CD14-positive monocyte (primary cell): ENCODE results near the gene ERGIC1. TPM values are rescaled to one million over a fixed set of nuclear protein-coding genes. Genes with fewer than 3 reads are reported as not detected.

Experiments
- DNase-seq, 3 donors: peaks; one replicate each; pipeline ENCODE4 v3.0.0-alpha.2; 2011 to 2022
- H2AFZ ChIP-seq: 2 replicates; pipeline ENCODE4 v1.6.0; 2012; ENCODE audit warnings: mild to moderate bottlenecking, low read depth, low read length, inconsistent platforms; ENCODE audit not compliant: insufficient read depth, poor library complexity, severe bottlenecking
- H3K27ac ChIP-seq, 2 donors: 1 replicate in 1 of 2; 2 replicates in 1 of 2; pipeline ENCODE4 v1.5.1; 2012 to 2013; ENCODE audit warnings: low read length in 2 of 2, control low read depth in 1 of 2, inconsistent platforms in 1 of 2, low read depth in 1 of 2, mild to moderate bottlenecking in 1 of 2
- H3K27me3 ChIP-seq, 2 donors: one replicate each; pipeline versions ENCODE4 v1.6.0 to v1.6.1; 2011 to 2013; ENCODE audit warnings: low read length in 2 of 2; ENCODE audit not compliant: control insufficient read depth in 2 of 2, insufficient read depth in 2 of 2
- H3K36me3 ChIP-seq, 2 donors: replicated peaks in 1 of 2; 1 replicate in 1 of 2; 2 replicates in 1 of 2; pipeline versions ENCODE4 v1.5.1 to v1.6.1; 2012 to 2013; ENCODE audit warnings: low read length in 2 of 2, control low read depth in 1 of 2, inconsistent platforms in 1 of 2, mild to moderate bottlenecking in 1 of 2; ENCODE audit not compliant: insufficient read depth in 2 of 2, control insufficient read depth in 1 of 2
- H3K4me1 ChIP-seq, 2 donors: 1 replicate in 1 of 2; 2 replicates in 1 of 2; pipeline versions ENCODE4 v1.5.1 to v1.6.1; 2012 to 2013; ENCODE audit warnings: low read length in 2 of 2, control low read depth in 1 of 2, inconsistent platforms in 1 of 2, mild to moderate bottlenecking in 1 of 2, moderate library complexity in 1 of 2; ENCODE audit not compliant: insufficient read depth in 2 of 2, control insufficient read depth in 1 of 2
- H3K4me2 ChIP-seq: replicated peaks from 2 replicates; pipeline ENCODE3; 2012; ENCODE audit warnings: low read length, moderate library complexity, mild to moderate bottlenecking; ENCODE audit not compliant: poor library complexity, severe bottlenecking; ENCODE audit errors: extremely low read depth
- H3K4me3 ChIP-seq, 3 experiments: fragments of 200-600 bp in 1 of 3; sonication (generic) in 1 of 3; replicated peaks in 1 of 3; 1 replicate in 2 of 3; 2 replicates in 1 of 3; pipeline ENCODE4 v1.5.1; 2011 to 2013; ENCODE audit warnings: low read length in 3 of 3, mild to moderate bottlenecking in 3 of 3, control low read depth in 2 of 3, low read depth in 2 of 3, inconsistent platforms in 1 of 3, moderate library complexity in 1 of 3
- H3K79me2 ChIP-seq: 2 replicates; pipeline ENCODE4 v1.6.0; 2012; ENCODE audit warnings: mild to moderate bottlenecking, control low read depth, inconsistent platforms, low read length, moderate library complexity; ENCODE audit not compliant: insufficient read depth
- H3K9ac ChIP-seq: 2 replicates; pipeline ENCODE4 v1.6.0; 2017; ENCODE audit warnings: low read length, mild to moderate bottlenecking; ENCODE audit not compliant: insufficient read depth, poor library complexity, severe bottlenecking
- H3K9me3 ChIP-seq, 2 donors: replicated peaks in 1 of 2; 1 replicate in 1 of 2; 2 replicates in 1 of 2; pipeline versions ENCODE4 v1.5.1 to v1.6.1; 2012 to 2013; ENCODE audit warnings: low read length in 2 of 2, control low read depth in 1 of 2; ENCODE audit not compliant: control insufficient read depth in 1 of 2, insufficient read depth in 1 of 2
- H4K20me1 ChIP-seq: 2 replicates; pipeline ENCODE4 v1.6.0; 2012; ENCODE audit warnings: mild to moderate bottlenecking, low read length, control low read depth, moderate library complexity; ENCODE audit not compliant: insufficient read depth
- H3K27ac Mint-ChIP-seq, 7 donors: one replicate each; pipeline ENCODE4 v1.8.0; 2020; ENCODE audit warnings: mild to moderate bottlenecking in 7 of 7, mixed read lengths in 7 of 7, moderate library complexity in 6 of 7, inconsistent platforms in 2 of 7
- H3K27me3 Mint-ChIP-seq, 3 donors: one replicate each; pipeline ENCODE4 v1.8.0; 2021 to 2022; ENCODE audit warnings: low read depth in 3 of 3, mild to moderate bottlenecking in 3 of 3, mixed read lengths in 3 of 3, moderate library complexity in 3 of 3, inconsistent platforms in 1 of 3
- H3K36me3 Mint-ChIP-seq, 2 donors: one replicate each; pipeline ENCODE4 v1.8.0; 2020; ENCODE audit warnings: mixed read lengths in 2 of 2, inconsistent platforms in 1 of 2, mild to moderate bottlenecking in 1 of 2
- H3K4me1 Mint-ChIP-seq: one replicate; pipeline ENCODE4 v1.8.0; 2020; ENCODE audit warnings: mild to moderate bottlenecking, mixed read lengths
- H3K4me3 Mint-ChIP-seq, 2 donors: one replicate each; pipeline ENCODE4 v1.8.0; 2020; ENCODE audit warnings: mild to moderate bottlenecking in 2 of 2, mixed read lengths in 2 of 2, moderate library complexity in 1 of 2
- H3K9me3 Mint-ChIP-seq, 7 donors: one replicate each; pipeline ENCODE4 v1.8.0; 2020 to 2022; ENCODE audit warnings: mixed read lengths in 7 of 7, mild to moderate bottlenecking in 6 of 7, moderate library complexity in 6 of 7, inconsistent platforms in 2 of 7
- CTCF ChIP-seq: fragments of 200-600 bp; IDR thresholded peaks from one replicate; pipeline ENCODE4 v1.8.0; 2022; ENCODE audit warnings: antibody characterized with exemption, mild to moderate bottlenecking
- WGBS: methylation state at CpG from one replicate; pipeline ENCODE4 v1.1.5; 2013; ENCODE audit warnings: missing lambda C conversion rate; ENCODE audit not compliant: insufficient coverage; 5-methylcytosine and 5-hydroxymethylcytosine counted together
- intact Hi-C, 2 donors: fragments of 100-400 bp; cut with micrococcal nuclease; formaldehyde crosslinking; loops; one replicate each; pipeline versions ENCODE4 v1.15.0 to v1.15.1; 2023
- polyA plus RNA-seq, 3 donors: library from polyadenylated mRNA; depleted of rRNA in 1 of 3; unstranded in 2 of 3; stranded (reverse) in 1 of 3; fragments of 300-500 nt in 2 of 3; fragments of >200 nt in 1 of 3; fragmentation: Illumina TruSeq in 2 of 3; gene quantifications; 1 replicate in 2 of 3; 2 replicates in 1 of 3; pipeline ENCODE4 v1.2.3, GENCODE V29; 2012 to 2021

The ERGIC1 gene
- polyA plus RNA-seq, 3 donors: 28.3 to 76.2 (median 34.1) TPM

DNA sequence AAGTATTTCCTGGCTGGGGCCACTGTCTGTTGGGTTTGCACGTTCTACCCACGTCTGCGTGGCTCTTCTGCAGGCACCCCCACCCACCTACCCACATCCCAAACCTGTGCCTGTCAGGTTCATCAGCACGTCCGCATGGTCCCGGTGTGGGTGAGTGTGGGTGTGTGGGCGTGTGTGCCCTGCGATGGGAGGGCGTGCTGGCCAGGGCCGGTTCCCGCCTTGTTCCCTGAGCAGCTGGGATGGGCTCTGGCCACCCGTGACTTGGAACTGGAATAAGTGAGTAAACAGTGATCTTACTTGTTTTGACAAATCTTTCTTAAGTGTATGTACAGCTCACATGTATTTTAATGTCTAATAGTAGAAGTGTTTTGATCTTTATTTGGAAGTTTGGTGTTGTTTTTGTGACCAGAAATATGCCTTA is 20.4 kb downstream of the ERGIC1 start:
- Histone ChIP-seq H3K4me3 (no peak overlapping the region), H2AFZ (no peak overlapping the region), H3K4me1 (no peaks in the 10 kb centered on the region), H3K79me2 (no peaks in the 10 kb centered on the region), H4K20me1 (peaks cover 30% of the 10 kb centered on the region), H3K27me3 (no peaks in the 10 kb centered on the region), H3K9me3 (no peaks in the 10 kb centered on the region), H3K9ac (no peak overlapping the region), H3K27ac (peak overlapping the region in 1 of 2 donors; percentile 6), H3K36me3 (no peaks in the 10 kb centered on the region), H3K4me2 (no peak overlapping the region)
- intact Hi-C loops: no loop called here
- no peak for DNase-seq
- H3K27ac Mint-ChIP-seq: peak overlapping the region in 4 of 7 donors; percentile 4 to 73 (median 24)
- H3K9me3 Mint-ChIP-seq: no peaks in the 10 kb centered on the region
- H3K36me3 Mint-ChIP-seq: peaks cover 31 to 38% of the 10 kb centered on the region in 2 donors
- peaks cover 12% of the 10 kb centered on the region for H3K4me1 Mint-ChIP-seq
- no peak for TF ChIP-seq CTCF
- WGBS: 88% methylated on average over 5 of the region's 12 CpGs
- H3K27me3 Mint-ChIP-seq: peaks cover 0 to 5% (median 4%) of the 10 kb centered on the region in 3 donors
- H3K4me3 Mint-ChIP-seq: no peak overlapping the region

GRCh38 chr5:172854971-172855370 is 20.9 kb downstream of the ERGIC1 start:
- H3K27ac ChIP-seq: no peak overlapping the region

More at GRCh38 chr5:172854971-172855370, 20.9 kb downstream of the ERGIC1 start:
- H3K36me3 Mint-ChIP-seq: peaks cover 33 to 38% of the 10 kb centered on the region in 2 donors
- H3K9me3 Mint-ChIP-seq: no peaks in the 10 kb centered on the region
- Histone ChIP-seq H2AFZ (no peak overlapping the region), H3K4me1 (no peaks in the 10 kb centered on the region), H3K79me2 (no peaks in the 10 kb centered on the region), H3K36me3 (no peaks in the 10 kb centered on the region), H3K4me2 (no peak overlapping the region), H3K4me3 (no peak overlapping the region), H3K9ac (no peak overlapping the region), H4K20me1 (peaks cover 30% of the 10 kb centered on the region), H3K9me3 (no peaks in the 10 kb centered on the region), H3K27me3 (no peaks in the 10 kb centered on the region)
- TF ChIP-seq CTCF: no peak
- no peak for DNase-seq
- peaks cover 7% of the 10 kb centered on the region for H3K4me1 Mint-ChIP-seq
- no peak overlapping the region for H3K4me3 Mint-ChIP-seq
- H3K27me3 Mint-ChIP-seq: peaks cover 0 to 3% (median 3%) of the 10 kb centered on the region in 3 donors
- intact Hi-C loops: no loop called here
- H3K27ac Mint-ChIP-seq: peak overlapping the region in 3 of 7 donors; percentile 4 to 73 (median 43)
- WGBS: 93% methylated on average over 2 of the region's 5 CpGs
